A673 (cell line): ENCODE data around the gene LYRM2.

Experiments
- EZH2 ChIP-seq: fragments of 200-600 bp; sonication (generic); IDR thresholded peaks from 2 replicates; pipeline ENCODE4 v1.6.1; 2017; ENCODE audit warnings: borderline replicate concordance, low read depth, mild to moderate bottlenecking, mixed read lengths, antibody characterized with exemption, low read length; ENCODE audit not compliant: poor library complexity, severe bottlenecking
- TF ChIP-seq, protein P1 (sequence below): fragments of 300-800, 200-600 bp; sonication (generic); conservative IDR thresholded peaks from 2 replicates; pipeline ENCODE4 v1.5.1; 2017; ENCODE audit warnings: low read depth, mild to moderate bottlenecking, antibody characterized with exemption, low read length, moderate library complexity, mixed read lengths

DNA sequence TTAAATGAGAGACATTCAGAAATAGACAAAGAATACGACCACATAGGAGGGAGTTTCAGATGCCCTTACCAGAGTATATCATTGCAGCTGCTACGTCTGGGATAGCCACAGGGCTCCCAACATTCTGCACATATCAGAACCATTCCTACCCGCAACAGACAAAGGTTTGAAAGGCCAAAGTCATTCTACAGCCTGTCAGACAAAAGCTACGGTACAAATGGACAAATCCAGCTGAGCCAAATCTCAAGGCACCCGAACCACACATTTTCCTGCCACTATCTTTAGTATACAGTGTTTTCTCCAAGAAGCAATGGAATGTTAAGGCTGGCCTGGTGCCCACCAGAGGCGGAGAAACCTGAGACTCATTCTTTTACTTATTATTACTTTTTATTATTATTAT, 30.5 kb upstream of the LYRM2 start:
- TF ChIP-seq, protein P1, sequence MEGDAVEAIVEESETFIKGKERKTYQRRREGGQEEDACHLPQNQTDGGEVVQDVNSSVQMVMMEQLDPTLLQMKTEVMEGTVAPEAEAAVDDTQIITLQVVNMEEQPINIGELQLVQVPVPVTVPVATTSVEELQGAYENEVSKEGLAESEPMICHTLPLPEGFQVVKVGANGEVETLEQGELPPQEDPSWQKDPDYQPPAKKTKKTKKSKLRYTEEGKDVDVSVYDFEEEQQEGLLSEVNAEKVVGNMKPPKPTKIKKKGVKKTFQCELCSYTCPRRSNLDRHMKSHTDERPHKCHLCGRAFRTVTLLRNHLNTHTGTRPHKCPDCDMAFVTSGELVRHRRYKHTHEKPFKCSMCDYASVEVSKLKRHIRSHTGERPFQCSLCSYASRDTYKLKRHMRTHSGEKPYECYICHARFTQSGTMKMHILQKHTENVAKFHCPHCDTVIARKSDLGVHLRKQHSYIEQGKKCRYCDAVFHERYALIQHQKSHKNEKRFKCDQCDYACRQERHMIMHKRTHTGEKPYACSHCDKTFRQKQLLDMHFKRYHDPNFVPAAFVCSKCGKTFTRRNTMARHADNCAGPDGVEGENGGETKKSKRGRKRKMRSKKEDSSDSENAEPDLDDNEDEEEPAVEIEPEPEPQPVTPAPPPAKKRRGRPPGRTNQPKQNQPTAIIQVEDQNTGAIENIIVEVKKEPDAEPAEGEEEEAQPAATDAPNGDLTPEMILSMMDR = no peak
- no peak for TF ChIP-seq EZH2
